ENCODE results near the gene ITIH6.

DNA sequence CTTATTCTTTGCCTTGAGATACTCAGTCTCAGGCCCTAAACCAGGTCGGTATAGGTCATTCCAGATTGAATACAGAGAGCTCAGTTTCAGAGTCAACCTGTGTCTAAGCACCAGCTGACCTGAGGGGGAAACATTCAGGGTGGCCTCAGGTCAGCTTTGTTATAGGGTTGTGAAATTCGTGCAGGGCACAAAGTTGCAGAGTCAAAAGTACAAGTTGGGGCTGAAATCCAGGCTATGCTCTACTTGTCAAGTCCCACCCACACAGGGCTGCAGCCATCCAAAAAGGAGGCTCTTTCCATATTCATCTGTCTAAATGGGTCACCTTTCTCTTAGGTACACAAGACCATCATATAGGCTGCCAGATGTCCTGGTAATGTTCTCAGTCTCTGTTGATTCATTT lies 89.7 kb downstream of the ITIH6 start:
- TF ChIP-seq, protein P1, sequence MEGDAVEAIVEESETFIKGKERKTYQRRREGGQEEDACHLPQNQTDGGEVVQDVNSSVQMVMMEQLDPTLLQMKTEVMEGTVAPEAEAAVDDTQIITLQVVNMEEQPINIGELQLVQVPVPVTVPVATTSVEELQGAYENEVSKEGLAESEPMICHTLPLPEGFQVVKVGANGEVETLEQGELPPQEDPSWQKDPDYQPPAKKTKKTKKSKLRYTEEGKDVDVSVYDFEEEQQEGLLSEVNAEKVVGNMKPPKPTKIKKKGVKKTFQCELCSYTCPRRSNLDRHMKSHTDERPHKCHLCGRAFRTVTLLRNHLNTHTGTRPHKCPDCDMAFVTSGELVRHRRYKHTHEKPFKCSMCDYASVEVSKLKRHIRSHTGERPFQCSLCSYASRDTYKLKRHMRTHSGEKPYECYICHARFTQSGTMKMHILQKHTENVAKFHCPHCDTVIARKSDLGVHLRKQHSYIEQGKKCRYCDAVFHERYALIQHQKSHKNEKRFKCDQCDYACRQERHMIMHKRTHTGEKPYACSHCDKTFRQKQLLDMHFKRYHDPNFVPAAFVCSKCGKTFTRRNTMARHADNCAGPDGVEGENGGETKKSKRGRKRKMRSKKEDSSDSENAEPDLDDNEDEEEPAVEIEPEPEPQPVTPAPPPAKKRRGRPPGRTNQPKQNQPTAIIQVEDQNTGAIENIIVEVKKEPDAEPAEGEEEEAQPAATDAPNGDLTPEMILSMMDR (IDR thresholded peaks at IDR 0.05), result no peak
- TF ChIP-seq POLR2A (IDR thresholded peaks at IDR 0.05), result no peak

Measured in right lobe of liver (tissue), 4 donors.